MM.1S (cell line): ENCODE results near the gene TFAP2A.

Experiments
- EZH2 ChIP-seq: fragments of 300-600 bp; sonication (generic); optimal IDR thresholded peaks from 2 replicates; pipeline ENCODE3; 2017; ENCODE audit warnings: low read depth, mild to moderate bottlenecking, antibody characterized with exemption, low read length, mixed read lengths
- EZH2phosphoT487 ChIP-seq: fragments of 300-600 bp; sonication (generic); IDR thresholded peaks from 2 replicates; pipeline ENCODE4 v1.6.1; 2018; ENCODE audit warnings: antibody characterized with exemption, low read length
- TF ChIP-seq, protein P1 (sequence below): fragments of 300-600 bp; sonication (generic); IDR thresholded peaks from 2 replicates; pipeline ENCODE4 v1.5.1; 2016; ENCODE audit warnings: antibody characterized with exemption, low read length, mixed read lengths

DNA sequence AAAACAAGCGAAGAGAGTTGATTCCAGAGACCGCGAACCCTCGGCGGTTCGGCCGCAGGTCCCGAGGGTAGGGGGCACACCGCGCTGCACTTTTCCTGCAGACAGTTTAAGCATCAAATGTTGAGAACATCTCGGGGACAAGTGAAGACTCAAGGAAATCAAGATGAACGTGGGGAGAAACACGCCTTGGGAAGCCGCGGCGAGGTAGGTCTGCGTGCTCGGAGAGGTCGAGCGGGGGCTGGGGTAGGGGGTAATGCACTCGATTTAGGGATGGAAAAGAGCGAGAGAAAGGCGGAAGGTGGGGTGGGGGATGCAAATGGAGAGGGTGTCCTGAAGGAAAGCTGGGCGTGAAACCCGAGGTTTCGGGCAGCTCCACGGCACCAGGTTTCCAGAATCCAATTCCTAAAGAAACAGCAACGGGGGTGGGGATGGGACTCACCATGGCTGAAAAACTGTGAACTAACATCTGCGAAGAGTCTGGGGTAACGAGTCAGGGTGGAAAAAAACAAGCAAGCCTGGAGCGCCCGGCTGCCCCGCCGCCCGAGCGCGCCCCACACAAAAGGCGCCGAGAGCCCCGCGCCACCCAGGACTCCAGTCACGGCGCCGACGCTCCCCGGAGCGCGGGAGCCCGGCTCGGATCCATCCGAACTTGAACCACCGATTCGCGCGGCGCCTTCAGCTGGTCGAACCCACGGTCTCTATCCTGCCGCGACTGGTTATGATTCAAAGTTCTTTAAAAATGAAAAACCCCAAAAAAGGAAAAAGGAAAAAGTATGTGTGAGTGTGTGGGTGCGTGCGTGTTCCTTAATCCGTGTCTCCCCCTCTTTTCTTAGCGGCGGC is 3.5 kb downstream of the TFAP2A start:
- TF ChIP-seq, protein P1, sequence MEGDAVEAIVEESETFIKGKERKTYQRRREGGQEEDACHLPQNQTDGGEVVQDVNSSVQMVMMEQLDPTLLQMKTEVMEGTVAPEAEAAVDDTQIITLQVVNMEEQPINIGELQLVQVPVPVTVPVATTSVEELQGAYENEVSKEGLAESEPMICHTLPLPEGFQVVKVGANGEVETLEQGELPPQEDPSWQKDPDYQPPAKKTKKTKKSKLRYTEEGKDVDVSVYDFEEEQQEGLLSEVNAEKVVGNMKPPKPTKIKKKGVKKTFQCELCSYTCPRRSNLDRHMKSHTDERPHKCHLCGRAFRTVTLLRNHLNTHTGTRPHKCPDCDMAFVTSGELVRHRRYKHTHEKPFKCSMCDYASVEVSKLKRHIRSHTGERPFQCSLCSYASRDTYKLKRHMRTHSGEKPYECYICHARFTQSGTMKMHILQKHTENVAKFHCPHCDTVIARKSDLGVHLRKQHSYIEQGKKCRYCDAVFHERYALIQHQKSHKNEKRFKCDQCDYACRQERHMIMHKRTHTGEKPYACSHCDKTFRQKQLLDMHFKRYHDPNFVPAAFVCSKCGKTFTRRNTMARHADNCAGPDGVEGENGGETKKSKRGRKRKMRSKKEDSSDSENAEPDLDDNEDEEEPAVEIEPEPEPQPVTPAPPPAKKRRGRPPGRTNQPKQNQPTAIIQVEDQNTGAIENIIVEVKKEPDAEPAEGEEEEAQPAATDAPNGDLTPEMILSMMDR, result no peak
- no peak for TF ChIP-seq EZH2phosphoT487
- TF ChIP-seq EZH2, result no peak
